Mucosa of rectum (tissue), 2 donors: Measurements from ENCODE around the gene ACTL6B.

Experiments
- H3K27ac ChIP-seq, 2 donors: one replicate each; pipeline ENCODE4 v1.7.0; 2013; ENCODE audit warnings: inconsistent platforms in 2 of 2, low read depth in 2 of 2, low read length in 2 of 2
- H3K27me3 ChIP-seq, 2 donors: one replicate each; pipeline ENCODE4 v1.7.0; 2013; ENCODE audit warnings: low read length in 2 of 2; ENCODE audit not compliant: control insufficient read depth in 2 of 2, insufficient read depth in 2 of 2
- H3K36me3 ChIP-seq, 2 donors: one replicate each; pipeline ENCODE4 v1.7.0; 2013; ENCODE audit warnings: low read length in 2 of 2; ENCODE audit not compliant: control insufficient read depth in 2 of 2, insufficient read depth in 2 of 2
- H3K4me1 ChIP-seq, 2 donors: one replicate each; pipeline ENCODE4 v1.7.0; 2013; ENCODE audit warnings: low read length in 2 of 2, mild to moderate bottlenecking in 1 of 2; ENCODE audit not compliant: control insufficient read depth in 2 of 2, insufficient read depth in 2 of 2
- H3K4me3 ChIP-seq, 2 donors: one replicate each; pipeline ENCODE4 v1.7.0; 2013; ENCODE audit warnings: low read length in 2 of 2
- H3K9ac ChIP-seq, 2 donors: one replicate each; pipeline ENCODE4 v1.7.0; 2013; ENCODE audit warnings: low read length in 2 of 2, low read depth in 1 of 2, mild to moderate bottlenecking in 1 of 2
- H3K9me3 ChIP-seq, 2 donors: one replicate each; pipeline ENCODE4 v1.7.0; 2013; ENCODE audit warnings: low read length in 2 of 2; ENCODE audit not compliant: control insufficient read depth in 2 of 2
- donor health status: healthy.
- donor health status: Normal muscosa, but diverticular disease.

Gene ACTL6B

DNA sequence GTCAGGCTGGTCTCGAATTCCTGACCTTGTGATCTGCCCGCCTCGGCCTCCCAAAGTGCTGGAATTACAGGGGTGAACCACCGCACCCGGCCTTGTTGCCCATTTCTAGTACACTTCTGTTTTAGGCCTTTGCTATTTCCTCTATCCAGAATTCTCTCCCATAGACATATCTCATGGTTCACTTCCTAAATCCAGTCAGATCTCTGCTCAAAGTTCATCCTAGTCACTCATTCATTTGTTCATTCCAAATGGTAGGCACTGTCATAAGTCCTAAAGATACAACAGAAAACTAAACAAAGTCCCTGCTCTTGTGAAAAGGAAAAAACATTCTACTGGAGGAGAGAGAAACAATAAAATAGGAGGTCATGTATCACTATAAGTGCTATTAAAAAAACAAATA lies 46.3 kb downstream of the ACTL6B start:
- Histone ChIP-seq H3K27me3 (no peaks in the 10 kb centered on the region), H3K9ac (no peak overlapping the region), H3K36me3 (no peaks in the 10 kb centered on the region), H3K27ac (no peak overlapping the region), H3K4me3 (no peak overlapping the region), H3K9me3 (no peaks in the 10 kb centered on the region), H3K4me1 (peaks cover 12 to 16% of the 10 kb centered on the region in 2 donors)

GRCh38 chr7:100607111-100607510 lies 49.1 kb downstream of the ACTL6B start:
- Histone ChIP-seq H3K9me3 (no peaks in the 10 kb centered on the region), H3K27ac (no peak overlapping the region), H3K9ac (no peak overlapping the region), H3K4me1 (peaks cover 15 to 17% of the 10 kb centered on the region in 2 donors), H3K27me3 (no peaks in the 10 kb centered on the region), H3K36me3 (no peaks in the 10 kb centered on the region), H3K4me3 (no peak overlapping the region)

DNA sequence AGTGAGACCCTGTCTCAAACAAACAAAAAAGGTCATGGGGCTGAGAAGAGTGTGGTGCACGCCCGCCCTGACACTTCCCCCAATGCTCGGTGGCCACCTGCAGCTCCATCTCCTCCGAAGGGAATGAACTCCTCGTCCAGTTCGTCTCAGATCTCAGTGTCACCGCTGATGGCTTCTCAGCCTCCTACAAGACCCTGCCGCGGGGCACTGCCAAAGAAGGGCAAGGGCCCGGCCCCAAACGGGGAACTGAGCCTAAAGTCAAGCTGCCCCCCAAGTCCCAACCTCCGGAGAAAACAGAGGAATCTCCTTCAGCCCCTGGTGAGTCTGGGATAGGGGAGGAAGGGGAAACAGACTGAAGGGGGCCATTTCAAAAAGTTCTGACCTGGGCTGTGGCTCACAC lies 49.9 kb downstream of the ACTL6B start:
- Histone ChIP-seq H3K36me3 (no peaks in the 10 kb centered on the region), H3K9ac (no peak overlapping the region), H3K27me3 (no peaks in the 10 kb centered on the region), H3K27ac (no peak overlapping the region), H3K9me3 (no peaks in the 10 kb centered on the region), H3K4me1 (peaks cover 17 to 18% of the 10 kb centered on the region in 2 donors), H3K4me3 (no peak overlapping the region)

GRCh38 chr7:100604976-100605911 lies 51.0 kb downstream of the ACTL6B start:
- no peaks in the 10 kb centered on the region for H3K27me3 ChIP-seq
- peak overlapping the region in 1 of 2 donors; percentile 54 for H3K9ac ChIP-seq
- peak overlapping the region in 1 of 2 donors; percentile 58 for H3K27ac ChIP-seq
- no peaks in the 10 kb centered on the region for H3K9me3 ChIP-seq
- H3K36me3 ChIP-seq, result no peaks in the 10 kb centered on the region
- H3K4me3 ChIP-seq, result peak overlapping the region; percentile 67 to 70
- H3K4me1 ChIP-seq, result peaks cover 17 to 18% of the 10 kb centered on the region in 2 donors

GRCh38 chr7:100604028-100604975 lies 51.9 kb downstream of the ACTL6B start:
- peaks cover 17 to 18% of the 10 kb centered on the region in 2 donors for H3K4me1 ChIP-seq
- peak overlapping the region; percentile 55 to 68 for H3K27ac ChIP-seq
- H3K9ac ChIP-seq, result peak overlapping the region; percentile 52 to 54

GRCh38 chr7:100603726-100604027 lies 52.6 kb downstream of the ACTL6B start:
- Histone ChIP-seq H3K9me3 (no peaks in the 10 kb centered on the region), H3K36me3 (no peaks in the 10 kb centered on the region), H3K27ac (peak overlapping the region; percentile 55 to 68), H3K4me3 (peak overlapping the region; percentile 67 to 70), H3K4me1 (peaks cover 17 to 18% of the 10 kb centered on the region in 2 donors), H3K9ac (peak overlapping the region; percentile 51 to 52), H3K27me3 (no peaks in the 10 kb centered on the region)

More at GRCh38 chr7:100604028-100604975, 51.9 kb downstream of the ACTL6B start:
- no peaks in the 10 kb centered on the region for H3K36me3 ChIP-seq
- H3K9me3 ChIP-seq, result no peaks in the 10 kb centered on the region
- H3K4me3 ChIP-seq, result peak overlapping the region; percentile 67 to 70
- H3K27me3 ChIP-seq, result no peaks in the 10 kb centered on the region

- Histone ChIP-seq H3K36me3 (no peaks in the 10 kb centered on the region), H3K4me3 (peak overlapping the region; percentile 67 to 70), H3K9me3 (no peaks in the 10 kb centered on the region), H3K4me1 (peaks cover 17 to 18% of the 10 kb centered on the region in 2 donors), H3K27ac (peak overlapping the region; percentile 55 to 68), H3K9ac (peak overlapping the region; percentile 51 to 52), H3K27me3 (no peaks in the 10 kb centered on the region)
Observed at GRCh38 chr7:100602889-100603725, 53.1 kb downstream of the ACTL6B start.

GRCh38 chr7:100600730-100601038 lies 55.6 kb downstream of the ACTL6B start:
- no peaks in the 10 kb centered on the region for H3K9me3 ChIP-seq
- H3K4me3 ChIP-seq, result no peak overlapping the region
- no peak overlapping the region for H3K27ac ChIP-seq
- no peaks in the 10 kb centered on the region for H3K27me3 ChIP-seq
- no peaks in the 10 kb centered on the region for H3K36me3 ChIP-seq
- H3K4me1 ChIP-seq, result peaks cover 16 to 18% of the 10 kb centered on the region in 2 donors
- no peak overlapping the region for H3K9ac ChIP-seq

DNA sequence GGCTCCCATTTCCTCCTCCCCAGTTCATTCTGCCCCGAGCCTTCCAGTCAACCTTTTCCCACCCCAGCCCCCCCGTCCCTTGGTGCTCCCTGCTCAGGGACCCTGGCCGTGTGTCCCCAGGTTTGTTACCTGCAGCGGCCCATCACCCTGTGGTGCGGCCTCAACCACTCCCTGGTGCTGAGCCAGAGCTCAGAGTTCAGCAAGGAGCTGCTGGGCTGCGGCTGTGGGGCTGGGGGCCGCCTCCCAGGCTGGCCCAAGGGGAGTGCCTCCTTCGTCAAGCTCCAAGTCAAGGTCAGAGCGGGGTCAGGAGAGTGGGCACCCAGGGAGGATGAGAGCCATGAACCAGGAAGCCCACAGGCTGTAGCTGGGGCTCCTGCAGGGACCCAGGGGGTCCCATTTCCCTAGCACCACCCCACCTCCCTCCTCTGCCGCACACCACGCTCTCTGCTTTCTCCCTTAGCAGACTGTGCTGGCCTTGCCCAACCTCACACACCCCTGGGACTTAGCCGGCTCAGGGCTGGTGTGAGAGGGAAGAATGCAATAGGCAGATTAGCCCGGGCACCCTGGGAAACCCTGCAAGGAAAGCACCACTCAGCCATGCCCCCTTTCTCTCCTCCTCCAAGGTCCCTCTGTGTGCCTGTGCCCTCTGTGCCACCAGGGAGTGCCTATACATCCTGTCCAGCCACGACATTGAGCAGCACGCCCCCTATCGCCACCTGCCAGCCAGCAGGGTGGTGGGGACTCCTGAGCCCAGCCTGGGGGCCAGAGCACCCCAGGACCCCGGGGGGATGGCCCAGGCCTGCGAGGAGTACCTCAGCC lies 56.1 kb downstream of the ACTL6B start:
- H3K4me1 ChIP-seq, result peaks cover 11 to 14% of the 10 kb centered on the region in 2 donors
- no peak overlapping the region for H3K4me3 ChIP-seq

More for the DNA sequence above, 56.1 kb downstream of the ACTL6B start:
- Histone ChIP-seq H3K36me3 (no peaks in the 10 kb centered on the region), H3K9ac (no peak overlapping the region), H3K9me3 (no peaks in the 10 kb centered on the region), H3K27me3 (no peaks in the 10 kb centered on the region), H3K27ac (no peak overlapping the region)
